HL-60 (cell line): Measurements from ENCODE around the gene IL18R1.

Experiments
- DNase-seq, 2 experiments: peaks; one replicate each; pipeline ENCODE4 v3.0.0-alpha.2; 2010 to 2020; ENCODE audit warnings: low read depth in 1 of 2, low spot score in 1 of 2
- H3K27ac ChIP-seq: fragments of 250-450 bp; sonication (Bioruptor Pico); replicated peaks from 2 replicates; pipeline ENCODE4 v1.5.1; 2020; ENCODE audit warnings: mild to moderate bottlenecking, moderate library complexity
- H3K27me3 ChIP-seq: fragments of 250-450 bp; sonication (Bioruptor Pico); 2 replicates; pipeline ENCODE4 v1.5.1; 2021; ENCODE audit warnings: mild to moderate bottlenecking, moderate library complexity; ENCODE audit not compliant: insufficient read depth, poor library complexity, severe bottlenecking
- H3K4me3 ChIP-seq: replicated peaks from 2 replicates; pipeline ENCODE4 v1.5.1; 2011; ENCODE audit warnings: mild to moderate bottlenecking, control low read depth, low read length; ENCODE audit not compliant: insufficient read depth
- CTCF ChIP-seq: IDR thresholded peaks from one replicate; pipeline ENCODE4 v1.5.1; 2011; ENCODE audit warnings: low read length, control low read depth, inconsistent platforms; ENCODE audit not compliant: insufficient read depth
- GABPA ChIP-seq: IDR thresholded peaks from 2 replicates; pipeline ENCODE4 v1.6.1; 2012; ENCODE audit warnings: low read depth
- POLR2AphosphoS5 ChIP-seq: IDR thresholded peaks from 2 replicates; pipeline ENCODE4 v1.6.1; 2012; ENCODE audit warnings: low read depth
- REST ChIP-seq: IDR thresholded peaks from 2 replicates; pipeline ENCODE4 v1.6.1; 2012; ENCODE audit warnings: low read depth; ENCODE audit not compliant: insufficient replicate concordance
- SPI1 ChIP-seq: IDR thresholded peaks from 2 replicates; pipeline ENCODE4 v1.6.1; 2012; ENCODE audit warnings: low read depth, mild to moderate bottlenecking, borderline replicate concordance

Gene IL18R1

DNA sequence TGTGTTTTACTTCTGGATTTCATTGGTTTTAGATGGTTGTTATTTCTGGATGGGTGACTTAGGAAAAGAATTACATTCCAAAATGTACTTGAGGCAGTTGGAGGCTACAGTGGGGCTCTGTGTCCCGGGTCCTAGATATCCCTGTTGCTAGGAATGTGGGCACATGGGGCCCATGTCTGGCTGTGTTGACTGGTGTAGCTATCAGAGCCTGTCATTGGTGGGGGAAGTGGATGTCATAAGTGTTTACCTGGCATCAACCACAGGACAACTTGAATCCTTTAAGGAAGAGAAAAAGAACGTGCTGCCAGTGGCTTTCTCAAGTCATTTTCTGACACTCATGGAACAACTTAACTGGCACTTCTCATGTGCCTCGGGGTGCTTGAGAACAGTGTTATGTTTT is 30.4 kb downstream of the IL18R1 start:
- Histone ChIP-seq H3K27me3 (no peaks in the 10 kb centered on the region), H3K27ac (no peak overlapping the region), H3K4me3 (no peak overlapping the region)
- DNase-seq = no peak
- TF ChIP-seq GABPA (no peak), SPI1 (no peak), REST (no peak), POLR2AphosphoS5 (no peak), CTCF (no peak)

DNA sequence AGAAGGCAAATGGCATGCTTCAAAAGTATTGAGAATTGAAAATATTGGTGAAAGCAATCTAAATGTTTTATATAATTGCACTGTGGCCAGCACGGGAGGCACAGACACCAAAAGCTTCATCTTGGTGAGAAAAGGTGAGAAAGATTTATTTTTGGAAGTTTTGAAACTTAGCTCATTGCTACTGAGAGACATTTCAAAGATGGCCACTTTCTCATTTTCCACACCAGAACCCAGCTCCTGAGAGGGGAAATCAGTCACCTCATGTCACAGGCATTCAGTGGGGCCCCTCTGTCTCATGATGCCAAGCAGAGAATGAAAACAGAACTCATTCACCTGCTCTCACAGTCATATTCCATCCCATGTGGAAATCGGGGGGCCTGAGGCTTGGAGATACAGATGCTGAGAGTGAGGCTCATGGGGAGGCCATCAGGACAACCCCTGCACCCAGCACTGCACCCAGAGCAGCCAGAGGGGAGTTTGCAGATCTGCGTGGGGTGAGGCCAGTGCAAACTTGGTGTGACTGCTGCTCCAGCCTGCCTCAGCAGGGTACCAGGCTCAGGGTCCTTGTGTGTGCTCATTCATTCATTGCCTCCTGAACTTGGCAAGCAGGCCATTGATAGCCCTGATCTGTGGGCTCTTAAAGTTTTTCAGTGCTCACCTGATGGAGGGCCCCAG is 31.4 kb downstream of the IL18R1 start:
- TF ChIP-seq POLR2AphosphoS5 (no peak), REST (no peak), CTCF (no peak), GABPA (no peak)
- Histone ChIP-seq H3K4me3 (no peak overlapping the region), H3K27me3 (no peaks in the 10 kb centered on the region), H3K27ac (no peak overlapping the region)
- no peak for DNase-seq

DNA sequence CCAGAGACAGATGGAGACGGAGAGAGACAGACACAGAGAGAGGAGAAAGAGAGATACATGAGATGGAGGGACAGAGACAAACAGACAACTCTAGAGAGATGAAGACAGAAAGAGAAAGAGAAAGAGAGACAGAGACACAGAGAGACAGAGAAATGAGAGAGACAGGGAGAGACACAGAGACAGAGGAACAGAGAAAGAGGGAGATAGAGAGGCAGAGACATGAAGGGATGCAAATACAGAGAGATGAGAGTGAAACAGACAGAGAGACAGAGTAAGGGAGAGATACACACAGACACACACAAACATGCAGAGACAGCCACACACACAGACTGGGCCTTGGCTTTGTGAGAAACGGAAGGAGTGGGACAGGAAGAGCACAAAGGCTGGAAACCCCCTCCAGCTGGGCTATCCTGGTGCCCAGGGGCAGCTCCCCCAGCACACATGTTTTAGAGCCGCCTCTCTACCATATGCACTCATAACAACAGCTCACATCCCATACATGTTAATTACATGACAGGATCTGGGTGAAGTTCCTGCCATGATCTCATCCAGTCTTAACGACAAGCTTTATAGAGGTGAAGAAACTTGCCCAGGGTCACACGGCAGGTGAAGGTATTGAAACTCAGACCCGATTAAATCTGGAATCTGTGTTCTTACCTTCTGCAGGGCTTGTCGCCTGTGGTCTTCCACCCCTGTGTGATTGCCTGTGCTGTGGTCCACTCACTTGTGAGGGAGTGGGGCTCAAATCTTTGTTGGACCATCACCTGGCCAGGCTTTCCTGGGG is 32.4 kb downstream of the IL18R1 start:
- TF ChIP-seq CTCF = no peak
- TF ChIP-seq REST = no peak
- no peak for TF ChIP-seq POLR2AphosphoS5
- TF ChIP-seq GABPA = no peak
- TF ChIP-seq SPI1 = no peak
- no peak overlapping the region for H3K4me3 ChIP-seq

More for the DNA sequence above, 32.4 kb downstream of the IL18R1 start:
- no peak for DNase-seq
- Histone ChIP-seq H3K27me3 (no peaks in the 10 kb centered on the region), H3K27ac (no peak overlapping the region)
